GM15510 (cell line): Measurements from ENCODE around the gene CCDC177.

ENCODE experiments used
- POLR2A ChIP-seq: IDR thresholded peaks from 3 replicates; pipeline ENCODE4 v1.6.1; 2011; ENCODE audit warnings: borderline replicate concordance; ENCODE audit not compliant: insufficient read length; ENCODE audit errors: extremely low read depth

Gene CCDC177

DNA sequence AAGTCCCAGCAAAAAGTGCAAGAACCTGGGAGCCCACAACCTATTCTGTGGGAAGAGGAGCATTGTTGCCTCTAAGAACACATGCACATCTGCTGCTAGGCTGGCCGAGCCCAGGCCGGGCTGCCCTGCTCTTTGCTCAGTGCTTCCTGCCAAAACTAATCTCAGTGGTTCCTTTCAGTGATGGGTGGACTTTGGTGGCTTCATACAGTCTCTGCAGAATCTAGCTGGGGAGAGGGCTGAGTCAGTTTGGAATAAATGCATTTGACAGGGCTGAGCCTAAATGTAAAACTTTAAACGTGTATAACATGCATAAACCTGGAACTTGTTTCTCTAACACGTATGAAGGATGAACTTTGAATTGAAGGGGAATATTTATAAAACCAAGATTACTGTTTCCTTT is 44.6 kb downstream of the CCDC177 start:
- no peak for TF ChIP-seq POLR2A

DNA sequence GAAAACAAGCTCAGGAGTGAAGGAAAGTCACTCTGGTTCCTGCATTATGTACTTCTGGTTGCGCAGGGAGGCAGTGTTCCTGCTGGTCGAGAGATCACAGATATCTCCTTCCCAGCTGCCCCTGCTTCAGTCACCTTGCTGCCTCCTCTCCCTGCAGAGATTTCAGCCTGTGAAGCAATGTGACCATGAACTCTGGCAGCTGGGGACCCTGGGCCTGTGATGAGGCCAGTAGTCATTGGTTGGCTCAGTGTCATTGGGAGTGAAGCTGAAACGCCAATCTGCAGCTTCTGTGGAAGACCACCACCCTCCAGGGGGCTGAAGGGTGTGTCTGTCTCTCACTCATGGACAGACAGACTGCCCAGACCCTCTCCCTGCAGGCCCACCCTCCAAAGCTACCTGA is 45.1 kb downstream of the CCDC177 start:
- TF ChIP-seq POLR2A, result no peak

DNA sequence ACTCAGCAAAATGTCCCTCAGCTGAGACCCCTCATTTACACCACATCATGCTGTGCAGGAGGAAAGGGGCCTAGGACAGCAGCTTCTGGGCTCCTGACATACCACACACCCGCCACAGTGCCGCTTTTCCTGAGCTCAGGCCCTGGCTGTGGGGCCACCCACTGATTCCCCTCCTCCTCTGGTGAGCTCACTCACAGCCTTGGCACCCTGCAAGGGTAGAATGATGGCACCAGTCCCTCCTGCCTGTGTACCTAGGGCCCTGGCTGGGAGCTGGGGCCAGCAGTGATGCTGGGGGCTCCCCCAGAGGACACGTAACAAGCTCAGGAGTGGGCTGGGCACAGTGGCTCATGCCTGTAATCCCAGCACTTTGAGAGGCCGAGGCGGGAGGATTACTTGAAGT is 45.7 kb downstream of the CCDC177 start:
- TF ChIP-seq POLR2A, result no peak

DNA sequence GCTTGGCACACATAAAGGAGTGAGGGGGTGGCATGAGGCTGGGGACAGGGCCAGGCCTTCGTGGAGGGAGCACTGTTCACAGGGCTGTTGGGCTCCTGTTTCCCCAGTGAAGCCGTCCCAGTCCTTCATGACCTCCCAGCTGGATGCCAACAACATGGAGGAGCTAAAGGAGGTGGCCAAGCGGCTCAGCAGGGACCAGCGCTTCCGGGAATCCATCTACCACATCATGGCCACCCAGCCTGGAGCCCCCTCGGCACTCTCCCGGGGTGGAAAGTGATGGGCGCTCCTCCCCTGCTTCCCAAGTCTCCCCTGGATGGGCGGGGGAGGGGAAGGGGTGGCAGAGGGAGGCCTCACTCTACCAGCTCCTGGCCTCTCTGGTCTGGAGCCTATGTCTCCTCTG is 46.5 kb downstream of the CCDC177 start:
- no peak for TF ChIP-seq POLR2A

GRCh38 chr14:69527635-69528034 is 47.0 kb downstream of the CCDC177 start:
- TF ChIP-seq POLR2A, result no peak

DNA sequence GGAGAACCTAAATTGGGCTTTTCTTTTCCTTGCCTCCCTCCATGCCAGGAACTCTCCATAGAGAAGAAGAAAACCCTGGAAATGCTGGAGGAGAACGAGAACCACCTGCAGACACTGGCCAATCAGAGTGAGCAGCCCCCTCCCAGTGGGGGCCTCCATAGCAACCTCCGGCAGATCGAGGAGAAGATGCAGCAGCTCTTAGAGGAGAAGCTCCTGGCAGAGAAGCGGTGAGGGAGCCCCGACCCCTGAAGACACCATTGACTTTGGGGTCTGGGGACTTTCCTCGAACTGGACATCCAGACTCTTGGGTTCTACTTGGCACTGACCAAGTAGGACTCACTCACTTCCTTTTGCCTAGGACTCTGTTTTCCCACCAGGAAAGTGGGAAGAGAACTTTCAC is 48.8 kb downstream of the CCDC177 start:
- no peak for TF ChIP-seq POLR2A

DNA sequence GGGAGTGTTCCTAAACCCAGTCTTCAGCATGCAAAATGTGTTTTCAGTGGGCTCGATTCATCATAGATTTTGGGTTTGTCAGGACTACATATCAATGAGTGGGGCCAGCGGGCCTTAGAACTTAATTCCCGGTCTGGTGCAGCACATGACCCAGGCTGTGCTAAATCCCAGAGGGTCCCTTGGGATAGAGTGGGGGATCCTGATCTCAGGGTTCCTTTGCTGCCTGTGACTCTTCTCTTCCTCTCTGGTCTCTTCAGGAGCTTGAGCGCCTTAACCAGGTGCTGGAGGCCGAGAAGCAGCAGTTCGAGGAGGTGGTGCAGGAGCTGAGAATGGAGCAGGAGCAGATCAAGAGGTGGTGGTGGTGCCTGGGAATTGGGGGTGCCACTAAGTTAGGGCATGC is 52.6 kb downstream of the CCDC177 start:
- TF ChIP-seq POLR2A, result no peak
